HG02943 (cell line): Measurements from ENCODE around the gene NFX1.
"Not testable (repeated sequence)": the region's sequence is repeated elsewhere in the genome, so short reads cannot be mapped to it uniquely, and the experiment has no call there.

Source experiments
- ATAC-seq: cut with Tn5 transposase; IDR thresholded peaks from one replicate; pipeline ENCODE4 v1.9.1; 2021; ENCODE audit warnings: mild to moderate bottlenecking, low read depth, moderate library complexity; ENCODE audit not compliant: unreplicated experiment

NFX1 gene

DNA sequence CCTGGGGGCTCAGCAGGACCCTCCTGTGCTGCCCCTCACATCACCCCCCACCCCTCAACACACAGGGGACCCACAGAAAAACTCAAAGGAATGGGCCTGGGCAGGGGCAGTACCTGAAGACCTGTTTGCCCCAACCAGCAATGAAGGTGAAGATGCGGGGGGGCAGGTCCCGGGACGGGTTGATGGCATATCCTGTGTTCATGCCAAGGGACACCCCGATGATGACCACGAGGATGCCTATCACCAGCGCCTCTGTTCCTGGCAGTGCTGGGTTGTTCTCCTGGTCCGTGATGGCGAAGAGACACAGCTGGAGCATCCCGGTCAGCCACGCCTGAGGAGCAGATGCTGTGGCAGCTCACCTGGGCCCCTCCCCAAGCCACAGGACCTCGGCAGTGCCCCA, 95.2 kb downstream of the NFX1 start:
- not testable (repeated sequence) for ATAC-seq

DNA sequence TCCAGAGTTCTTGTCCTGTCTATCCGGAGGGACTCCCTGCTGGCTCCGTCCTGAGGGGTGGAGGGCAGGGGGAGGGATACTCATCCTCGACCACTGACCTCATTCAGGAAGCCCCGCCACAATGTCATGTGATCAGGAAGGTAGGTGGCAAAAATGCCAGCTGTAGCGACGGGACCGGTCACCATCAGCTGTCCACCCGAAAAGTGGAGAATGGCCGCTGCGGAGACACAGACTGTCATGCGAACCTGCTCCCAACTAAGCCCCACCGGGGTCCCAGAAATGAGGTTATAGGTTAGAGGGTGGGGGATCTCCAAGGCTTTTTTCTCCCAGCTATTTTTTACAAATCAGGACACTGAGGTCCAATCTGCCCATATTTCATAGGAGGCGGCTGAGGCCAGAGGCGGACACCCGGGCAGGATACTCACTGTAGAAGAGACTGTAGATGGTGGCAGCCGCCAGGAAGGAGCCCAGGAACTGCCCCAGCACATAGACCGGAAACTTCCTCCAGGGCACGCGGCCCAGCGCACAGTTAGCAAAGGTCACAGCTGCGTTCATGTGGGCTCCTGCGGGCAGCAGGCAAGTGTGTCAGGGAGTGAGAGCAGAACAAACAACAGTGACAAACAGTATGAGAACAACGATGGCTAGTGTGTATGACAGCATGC, 95.8 kb downstream of the NFX1 start:
- not testable (repeated sequence) for ATAC-seq

DNA sequence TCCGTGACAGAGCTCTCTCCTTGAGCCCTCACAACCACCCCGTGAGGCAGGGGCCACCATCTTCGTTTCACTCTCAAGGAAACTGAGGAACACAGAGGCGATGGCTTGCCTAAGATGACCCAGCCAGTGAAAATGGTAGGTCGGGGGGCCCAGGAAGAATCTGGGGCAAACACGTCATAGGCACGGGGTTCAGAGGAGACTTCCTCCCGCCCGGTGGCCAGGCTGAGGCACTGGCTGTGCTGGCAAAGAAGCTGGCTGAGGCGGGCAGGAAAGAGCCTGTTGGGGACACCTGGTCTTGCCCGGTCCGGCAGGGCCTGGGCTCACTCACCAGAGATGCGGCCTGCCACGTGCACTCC, 96.3 kb downstream of the NFX1 start:
- not testable (repeated sequence) for ATAC-seq

DNA sequence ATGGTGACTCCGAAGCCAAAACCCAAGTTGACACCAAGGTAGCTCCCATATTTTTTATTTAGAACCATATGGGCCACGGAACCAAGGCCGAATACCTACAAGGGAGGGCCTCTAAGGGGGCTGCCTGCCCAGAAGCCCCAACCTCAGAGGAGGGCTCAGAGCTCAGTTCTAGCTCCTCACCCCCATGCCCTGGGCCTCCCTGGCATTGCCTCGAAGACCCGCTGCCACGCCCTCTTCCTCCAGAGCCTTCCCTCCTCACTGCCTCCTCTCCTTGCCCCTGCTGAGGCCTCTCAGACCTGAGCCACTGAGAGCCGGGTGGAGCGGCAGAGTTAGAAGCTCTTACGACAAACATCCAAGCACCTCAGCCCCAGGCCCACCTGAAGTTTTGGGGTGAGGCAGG, 96.7 kb downstream of the NFX1 start:
- ATAC-seq: not testable (repeated sequence)

DNA sequence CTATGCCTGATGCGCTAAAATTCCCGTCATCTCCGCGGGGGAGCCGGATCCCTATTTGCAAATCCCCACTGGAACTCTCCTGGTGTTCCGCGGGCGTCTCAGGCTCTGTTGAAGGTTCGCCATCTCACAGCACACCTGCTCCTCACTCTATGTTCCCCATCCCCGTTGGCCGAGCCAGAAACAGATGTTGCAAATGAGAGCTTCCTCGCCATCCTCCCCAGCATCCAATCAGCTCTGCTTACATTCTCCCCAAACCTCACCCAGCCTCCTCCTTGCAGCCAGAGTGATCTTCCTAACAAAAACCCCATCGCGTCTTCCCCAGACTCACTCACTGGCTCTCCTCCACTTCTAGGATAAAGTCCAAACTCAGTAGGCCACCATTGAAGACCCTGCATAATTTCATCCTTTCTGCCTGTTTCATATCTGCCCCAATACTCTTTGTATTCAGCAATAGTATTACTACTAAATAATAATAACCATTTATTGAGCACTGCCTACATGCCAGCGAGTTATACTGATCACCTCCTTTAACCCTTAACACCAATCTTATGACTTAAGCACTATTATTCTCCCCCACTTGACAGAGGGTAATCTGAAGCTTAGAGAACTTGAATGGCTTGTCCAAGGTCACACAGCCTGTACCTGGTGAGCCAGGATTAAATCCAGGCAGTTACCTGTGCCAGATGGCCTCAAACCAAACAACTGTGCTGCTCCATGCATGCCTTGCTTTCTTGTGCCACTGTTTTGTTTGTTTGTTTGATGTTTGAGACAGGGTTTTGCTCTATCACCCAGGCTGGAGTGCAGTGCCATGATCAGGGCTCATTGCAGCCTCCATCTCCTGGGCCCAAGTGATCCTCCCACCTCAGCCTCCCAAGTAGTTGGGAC, 98.0 kb downstream of the NFX1 start:
- no peak for ATAC-seq

DNA sequence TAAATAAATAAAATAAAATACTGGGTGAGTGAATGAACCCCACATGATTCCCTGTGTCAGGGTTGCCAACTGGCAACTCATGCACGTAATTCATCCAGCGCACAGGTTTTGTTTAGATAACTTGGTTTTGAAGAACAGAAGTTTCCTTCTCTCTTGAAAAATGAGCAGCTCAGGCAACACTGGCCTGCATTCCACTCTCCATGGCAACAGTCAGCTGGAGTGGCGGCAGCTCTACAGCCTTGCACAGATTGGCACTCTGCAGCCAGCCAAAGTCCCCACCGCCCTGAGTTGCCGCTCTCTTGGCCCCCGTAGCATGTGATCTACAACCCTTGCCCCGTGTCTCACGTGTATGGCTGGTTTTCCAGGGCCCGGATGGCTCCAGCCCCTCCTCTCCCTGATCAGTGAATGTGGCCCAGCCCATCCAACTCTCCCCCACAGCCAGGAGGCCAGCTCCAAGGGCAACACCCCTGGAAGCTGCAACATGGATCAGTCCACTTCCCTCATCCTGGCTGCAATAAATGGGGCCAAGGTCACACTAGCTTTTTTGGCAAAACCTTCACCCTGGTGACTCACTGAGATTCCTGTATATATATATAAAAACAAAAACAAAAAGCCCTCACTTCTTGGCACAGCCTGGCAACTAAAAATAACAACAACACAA, 100.9 kb downstream of the NFX1 start:
- not testable (repeated sequence) for ATAC-seq

DNA sequence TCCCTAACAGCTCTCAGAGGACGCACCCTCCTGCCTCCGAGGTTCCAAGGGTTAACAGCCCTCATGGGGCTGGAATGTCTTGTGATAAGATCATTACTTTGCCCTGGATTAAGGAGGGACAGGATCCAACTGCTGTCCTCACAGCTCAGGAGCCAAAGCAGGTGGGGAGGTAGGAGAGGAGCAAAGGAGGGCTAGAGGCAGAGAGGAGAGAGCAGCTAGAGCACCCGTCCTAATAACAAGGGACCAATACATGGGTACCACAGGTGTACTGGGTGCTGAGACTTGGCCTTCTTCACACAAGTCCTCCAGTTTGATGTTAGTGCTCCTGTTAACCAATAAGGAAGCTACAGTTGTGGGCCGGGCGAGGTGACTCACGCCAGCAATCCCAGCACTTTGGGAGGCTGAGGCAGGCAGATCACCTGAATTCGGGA, 102.3 kb downstream of the NFX1 start:
- ATAC-seq: not testable (repeated sequence)

DNA sequence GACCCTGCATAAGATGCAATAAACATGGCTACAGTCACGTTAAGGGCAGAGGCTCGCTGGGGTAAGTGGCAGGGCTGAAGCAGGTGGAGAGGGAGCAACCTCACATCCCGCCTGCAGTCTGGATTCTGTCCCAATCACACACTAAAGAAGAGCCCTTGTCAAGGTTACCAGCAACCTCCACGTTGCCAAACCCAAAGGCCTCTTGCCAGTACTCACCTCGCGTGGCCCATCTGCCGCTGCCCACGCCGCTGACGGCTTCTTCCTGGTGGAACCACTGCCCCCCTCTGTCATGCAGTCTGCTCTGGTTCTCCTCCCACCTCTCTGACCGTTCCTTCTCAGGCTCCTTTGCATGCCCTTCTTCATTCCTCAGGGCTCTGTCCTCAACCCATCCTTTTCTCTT, 103.3 kb downstream of the NFX1 start:
- ATAC-seq: no peak

DNA sequence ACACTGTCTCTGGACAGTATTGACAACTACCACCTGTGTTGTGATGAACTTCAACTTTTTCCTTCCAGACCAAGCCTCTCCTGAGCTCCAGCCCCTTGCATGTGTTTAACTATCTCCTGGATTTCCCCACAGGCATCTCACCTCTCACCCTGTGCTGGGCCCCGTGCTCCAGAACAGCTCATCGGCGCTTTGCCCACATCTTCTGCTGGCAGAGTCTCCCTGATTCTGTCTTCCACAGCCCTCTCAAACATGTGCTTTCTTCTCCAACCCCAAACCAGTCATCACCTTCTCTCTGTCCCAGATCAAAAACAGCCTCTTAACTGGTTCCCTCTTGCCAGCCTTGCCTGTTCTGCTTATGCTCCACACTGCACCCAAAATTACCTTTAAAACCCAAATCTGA, 103.7 kb downstream of the NFX1 start:
- ATAC-seq: not testable (repeated sequence)

DNA sequence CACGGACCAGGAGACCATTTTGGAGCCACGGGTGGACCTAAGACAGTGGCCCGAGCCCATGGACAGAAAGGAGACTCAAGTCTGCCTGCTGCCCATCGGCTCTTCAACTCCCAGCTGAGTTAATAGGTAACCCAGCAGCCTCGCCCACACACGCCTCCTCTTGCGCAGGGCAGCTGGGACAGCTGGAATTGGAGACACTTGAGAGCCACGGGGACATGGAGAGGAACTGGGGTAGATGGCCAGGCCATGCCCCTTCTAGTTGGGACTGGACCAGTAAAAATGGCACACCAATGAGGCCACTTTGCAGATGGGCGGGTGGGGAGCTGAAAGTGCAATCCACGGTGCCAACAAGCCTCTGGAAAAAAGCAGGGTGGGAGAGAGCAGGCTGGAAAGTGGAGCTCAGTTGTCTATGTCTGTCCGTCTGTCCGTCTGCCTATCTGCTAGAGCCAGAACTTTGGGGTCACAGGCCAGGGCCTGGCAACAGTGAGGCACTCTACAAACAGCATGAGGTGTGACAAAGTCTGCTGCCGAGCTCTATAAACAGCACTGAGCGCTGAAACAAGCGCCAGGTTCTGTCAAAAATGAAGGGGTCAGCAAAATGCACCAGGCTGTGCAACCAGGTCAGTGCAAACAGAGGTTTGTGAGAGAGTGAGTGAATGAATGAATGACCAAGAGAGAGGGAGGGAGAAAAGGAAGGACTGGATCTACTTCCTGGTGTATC, 105.0 kb downstream of the NFX1 start:
- ATAC-seq: not testable (repeated sequence)

DNA sequence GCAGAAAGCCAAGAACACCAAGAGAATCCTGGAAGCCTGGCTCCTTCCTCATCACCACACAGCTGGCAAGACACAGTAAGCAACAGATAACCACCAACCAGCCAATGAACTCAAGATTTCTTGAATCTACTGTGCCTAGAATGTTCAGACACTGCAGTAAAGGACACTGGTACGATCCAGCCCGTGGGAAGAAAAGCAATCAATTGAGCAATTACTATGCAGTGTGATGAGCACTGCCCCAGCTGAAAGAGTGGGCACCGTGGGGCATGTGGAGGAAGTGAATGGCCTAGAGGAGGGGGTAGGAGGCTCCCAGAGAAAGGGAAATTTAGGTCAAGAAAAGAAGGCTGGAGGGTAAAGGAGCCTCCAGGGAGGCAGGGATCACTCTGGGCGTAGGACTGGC, 107.5 kb downstream of the NFX1 start:
- ATAC-seq: not testable (repeated sequence)

DNA sequence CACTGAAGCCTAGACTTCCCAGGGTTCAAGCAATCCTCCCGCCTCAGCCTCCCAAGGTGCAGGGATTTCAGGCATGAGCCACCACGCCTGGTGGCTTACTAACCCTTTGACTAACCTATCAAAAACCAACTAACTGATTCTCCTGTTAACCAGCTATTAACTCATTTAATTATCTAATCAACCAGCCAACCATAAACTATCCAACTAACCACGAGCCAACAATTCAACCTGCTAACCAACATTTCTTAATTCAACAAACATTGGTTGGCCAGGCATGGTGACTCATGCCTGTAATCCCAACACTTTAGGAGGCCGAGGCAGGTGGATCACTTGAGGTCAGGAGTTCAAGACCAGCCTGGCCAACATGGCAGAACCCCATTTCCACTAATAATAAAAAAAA, 108.7 kb downstream of the NFX1 start:
- not testable (repeated sequence) for ATAC-seq

DNA sequence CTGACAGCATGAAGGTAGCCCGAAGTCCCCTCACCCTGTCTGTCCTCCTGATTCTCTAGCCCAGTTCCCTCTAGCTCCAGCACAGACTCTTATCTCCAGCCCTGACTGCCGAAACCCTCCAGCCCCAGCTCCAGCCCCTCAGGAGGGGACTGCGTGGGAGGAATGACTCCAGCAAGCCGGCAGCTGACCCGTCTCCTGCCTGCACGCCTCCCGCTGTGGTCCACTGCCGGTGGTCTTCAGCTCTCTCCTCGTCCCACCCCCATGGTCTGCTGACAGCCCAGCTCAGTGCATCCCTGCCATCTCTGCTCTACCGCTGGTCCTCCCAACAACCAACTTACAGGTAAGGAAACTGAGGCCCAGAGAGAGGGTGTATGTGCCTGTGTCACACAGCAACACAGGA, 111.5 kb downstream of the NFX1 start:
- ATAC-seq: not testable (repeated sequence)

DNA sequence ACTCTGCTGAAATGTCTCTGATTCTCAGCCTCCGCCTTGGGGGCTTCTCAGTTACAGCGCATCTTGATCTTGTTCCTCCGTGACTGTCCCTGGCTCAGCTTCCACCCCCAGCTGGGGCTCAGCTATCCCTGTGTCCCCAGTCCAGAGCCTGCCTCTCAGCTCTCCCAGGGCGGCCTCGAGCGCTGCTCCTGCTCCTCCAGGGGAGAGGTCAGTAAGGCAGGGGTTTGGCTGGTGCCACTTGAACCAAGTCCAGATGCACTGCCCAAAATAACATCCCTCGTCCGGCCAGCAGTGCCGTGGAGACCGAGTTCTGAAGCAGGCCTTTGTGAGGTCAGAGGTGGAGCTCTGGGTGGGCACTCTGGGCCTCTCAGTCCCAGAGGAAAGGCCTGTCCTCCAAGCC, 112.1 kb downstream of the NFX1 start, which contains the start of gene AQP7:
Gene AQP7, minus strand, starts transcription at position 198 of the 400 bp plus-strand sequence. CDS start 1,306 bp downstream, outside the sequence.
- ATAC-seq: not testable (repeated sequence)

DNA sequence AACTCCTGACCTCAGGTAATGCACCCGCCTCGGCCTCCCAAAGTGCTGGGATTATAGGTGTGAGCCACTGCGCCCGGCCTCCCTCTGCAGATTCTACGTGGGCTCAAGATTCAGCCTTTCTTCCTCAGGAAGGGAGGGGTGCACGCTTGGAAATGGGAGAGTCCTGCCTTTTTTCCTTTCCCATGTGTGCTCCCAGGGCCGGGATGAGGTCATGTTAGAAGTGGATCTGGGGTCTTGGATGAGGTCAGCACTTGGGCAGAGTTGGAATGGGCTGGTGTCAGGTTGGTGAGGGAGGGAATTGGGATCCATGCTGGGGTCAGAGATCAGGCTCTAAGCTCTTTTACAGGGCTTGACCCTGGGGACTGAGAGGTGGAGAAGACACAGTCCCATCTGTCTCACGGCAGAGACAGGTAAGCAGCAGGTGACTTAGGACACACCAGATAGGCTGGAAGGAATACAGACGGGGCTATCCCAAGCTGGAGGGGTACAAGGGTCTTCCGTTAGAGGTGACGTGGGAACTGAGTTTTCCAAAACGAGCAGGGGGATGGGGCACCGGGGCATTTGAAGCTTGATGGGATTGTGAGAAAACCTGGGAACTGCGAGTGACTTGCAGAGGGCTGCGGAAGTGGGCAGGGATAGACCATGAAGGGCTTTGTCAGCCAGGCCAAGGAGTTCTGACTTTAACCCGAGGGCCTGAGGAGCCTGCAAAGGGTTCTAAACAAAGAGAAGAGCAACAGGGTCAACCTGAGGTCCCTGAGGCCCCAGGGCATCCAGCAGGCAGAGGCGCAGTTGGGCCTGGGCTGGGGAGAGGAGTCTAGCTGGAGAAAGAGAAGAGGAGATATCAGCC, 113.8 kb downstream of the NFX1 start:
- ATAC-seq: no peak

DNA sequence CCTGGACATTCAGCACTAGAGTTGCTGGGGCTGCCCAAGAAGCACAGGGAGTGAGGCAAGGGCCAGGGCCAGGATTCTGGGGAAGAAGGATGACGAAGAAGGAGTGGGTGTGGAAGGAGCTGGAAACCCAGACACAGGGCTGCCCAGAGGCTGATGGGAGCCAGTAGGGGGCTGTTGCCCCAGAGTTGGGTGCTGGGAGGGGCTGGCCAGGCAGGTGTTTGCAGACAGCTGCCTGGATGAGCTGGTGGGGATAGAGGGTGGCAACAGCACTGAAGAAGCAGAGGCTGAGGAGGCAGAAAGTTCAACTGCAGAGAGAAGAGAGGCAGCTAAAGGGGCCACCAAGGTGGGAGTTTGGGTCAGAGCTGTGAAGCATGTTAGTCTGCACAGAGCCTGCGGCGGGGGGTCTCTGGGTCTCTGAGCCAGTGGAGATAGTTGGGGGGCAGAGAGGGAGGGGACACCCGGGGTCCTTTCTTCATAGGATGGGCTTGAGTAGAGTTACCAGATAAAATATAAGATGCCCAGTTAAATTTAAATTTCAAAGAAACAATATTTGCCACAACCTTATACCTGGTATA, 114.6 kb downstream of the NFX1 start:
- no peak for ATAC-seq

DNA sequence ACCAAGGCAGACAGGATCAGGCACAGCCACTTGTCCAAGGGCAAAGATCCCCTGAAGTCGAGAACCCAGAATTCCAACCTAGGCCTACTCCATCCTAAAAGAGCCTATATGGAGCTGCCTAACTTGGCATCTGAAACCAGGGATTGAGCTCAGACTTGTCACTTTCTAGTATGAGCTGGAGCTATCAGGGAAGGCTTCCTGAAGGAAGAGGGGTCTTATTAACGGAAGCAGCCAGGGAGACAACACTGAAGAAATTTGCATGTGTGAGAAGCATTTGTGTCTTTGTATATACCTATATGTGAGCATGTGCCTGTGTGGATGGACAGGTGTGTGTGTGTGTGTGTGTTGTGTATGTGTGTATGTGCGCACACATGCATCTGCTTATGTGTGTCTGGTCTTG, 116.7 kb downstream of the NFX1 start:
- ATAC-seq: no peak

DNA sequence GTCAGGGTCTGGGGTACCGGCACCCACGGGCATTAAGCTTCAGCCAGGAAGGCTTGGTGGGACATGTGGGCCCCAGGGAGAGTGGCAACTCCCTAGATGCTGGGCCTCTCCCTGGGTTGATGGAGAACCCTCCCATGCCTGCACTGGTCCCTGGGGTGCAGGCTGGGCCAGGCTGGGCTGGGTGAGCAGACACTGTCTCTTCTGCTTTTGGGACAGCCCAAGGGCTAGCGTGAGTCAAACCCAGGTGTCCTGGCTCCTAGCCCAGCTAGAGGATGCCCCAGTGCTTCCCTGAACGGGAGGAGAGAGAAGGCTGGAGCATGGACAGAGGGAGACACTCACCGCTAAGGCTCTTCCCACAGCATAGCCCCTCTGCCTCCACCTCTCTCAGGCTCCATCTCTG, 117.8 kb downstream of the NFX1 start:
- no peak for ATAC-seq

DNA sequence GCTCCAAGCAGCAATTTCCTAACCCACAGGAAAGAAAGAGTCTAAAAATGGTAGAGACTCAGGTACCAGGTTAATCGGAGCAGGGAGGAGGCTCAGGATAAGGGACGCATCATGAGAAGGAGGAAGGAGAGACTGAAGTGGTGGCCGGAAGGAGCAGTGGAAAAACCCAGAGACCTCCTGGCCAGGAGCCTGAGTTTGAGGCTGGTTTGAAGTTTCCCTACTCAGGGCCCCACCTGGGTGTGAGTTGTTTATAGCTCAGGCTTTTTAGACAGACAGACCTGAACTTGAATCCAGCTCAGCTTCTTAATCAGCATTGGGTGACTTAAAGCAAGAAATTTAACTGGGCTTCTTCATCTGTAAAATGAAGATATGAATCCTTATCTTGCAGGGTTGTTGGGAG, 124.0 kb downstream of the NFX1 start:
- no peak for ATAC-seq
